NCI-H748 (cell line): ENCODE data around the gene UBALD1.
"Not testable (repeated sequence)": the region's sequence is repeated elsewhere in the genome, so short reads cannot be mapped to it uniquely, and the experiment has no call there.

ENCODE experiments used
- DNase-seq: peaks from one replicate; lab custom pipeline; 2025; ENCODE audit not compliant: unreplicated experiment; lab: John Stamatoyannopoulos, UW

Gene UBALD1

DNA sequence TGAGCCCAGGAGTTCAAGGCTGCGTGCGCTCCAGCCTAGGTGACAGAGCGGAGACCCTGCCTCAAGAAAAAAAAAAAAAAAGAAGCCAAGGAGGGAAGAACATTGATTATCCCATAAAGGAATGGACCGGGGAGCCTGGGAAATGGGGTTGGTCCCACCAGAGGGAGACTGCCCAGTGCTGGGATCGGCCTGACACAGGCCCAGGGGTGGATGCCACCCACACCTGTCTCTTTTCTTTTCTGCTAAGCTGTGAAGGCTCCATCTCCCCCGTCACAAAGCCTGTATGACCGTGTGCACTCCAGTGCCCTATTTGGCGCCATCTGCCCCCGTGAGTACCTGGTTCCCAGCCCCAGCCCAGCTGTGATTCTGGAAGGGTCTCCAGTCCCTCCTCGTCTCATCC is 15.7 kb downstream of the UBALD1 start:
- no peak for DNase-seq

DNA sequence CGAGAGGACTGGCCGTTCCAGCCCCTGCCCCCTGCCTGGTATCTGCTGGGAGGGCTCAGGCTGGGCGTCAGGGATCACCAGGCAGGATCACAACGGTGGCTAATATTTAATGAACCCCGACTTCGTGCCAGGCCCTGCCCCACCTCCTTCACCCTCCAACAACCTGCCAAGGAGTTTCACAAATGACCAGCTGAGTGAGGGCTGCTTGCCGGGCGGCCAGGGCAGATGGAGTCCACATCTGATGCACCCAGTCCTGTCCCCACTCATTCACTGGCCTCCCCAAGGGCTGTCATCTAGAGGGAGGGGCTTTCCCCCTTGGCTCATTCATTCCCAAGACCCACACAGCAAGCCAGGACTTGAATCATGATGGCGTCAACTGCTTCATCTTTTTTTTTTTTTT is 17.5 kb downstream of the UBALD1 start:
- no peak for DNase-seq

DNA sequence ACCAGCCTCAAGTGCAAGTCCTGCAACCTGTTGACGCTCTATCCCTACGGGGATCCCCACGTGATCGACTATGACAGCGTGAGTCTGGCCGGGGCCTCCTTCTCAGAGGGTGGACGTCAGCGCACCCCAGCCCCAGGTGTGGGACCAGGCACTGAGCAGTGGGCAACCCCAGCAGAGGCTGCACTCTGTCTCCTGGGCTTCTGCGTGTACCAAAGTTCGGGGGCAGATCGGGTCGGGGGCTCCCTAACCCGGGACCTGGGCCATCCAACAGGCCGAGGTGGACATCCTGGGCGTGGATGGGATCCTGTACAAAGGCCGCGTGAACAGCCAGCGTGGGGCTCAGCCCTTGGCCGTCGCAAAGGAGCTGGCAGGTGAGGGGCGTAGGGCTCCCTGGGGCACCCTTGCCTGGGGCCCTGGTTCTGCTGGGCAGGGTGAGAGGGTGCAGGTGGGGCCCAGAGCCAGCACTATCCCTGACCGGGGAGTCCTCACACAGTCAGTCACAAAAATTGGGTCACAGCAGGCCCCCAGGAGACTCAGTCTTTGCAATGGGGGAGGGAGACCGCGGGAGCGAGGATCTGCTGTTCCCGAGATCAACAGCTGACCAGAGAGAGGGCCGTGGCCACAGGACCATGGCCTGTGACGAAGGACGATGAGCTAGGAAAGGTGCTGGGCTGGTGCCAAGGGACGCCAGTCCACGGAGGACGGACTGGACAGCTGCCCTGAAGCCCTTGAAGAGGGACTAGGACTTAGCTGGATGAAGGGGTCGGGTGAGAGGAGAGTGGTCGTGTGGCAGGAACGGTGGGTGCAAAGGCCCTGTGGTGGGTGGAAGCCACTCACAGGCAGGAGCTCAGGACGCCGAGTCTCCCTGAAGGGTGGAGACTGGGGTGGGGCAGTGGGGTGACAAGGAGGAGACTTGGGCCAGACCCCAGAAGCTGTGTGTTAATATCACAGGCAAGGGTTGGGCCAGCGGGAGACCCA is 20.0 kb downstream of the UBALD1 start:
- DNase-seq = no peak

DNA sequence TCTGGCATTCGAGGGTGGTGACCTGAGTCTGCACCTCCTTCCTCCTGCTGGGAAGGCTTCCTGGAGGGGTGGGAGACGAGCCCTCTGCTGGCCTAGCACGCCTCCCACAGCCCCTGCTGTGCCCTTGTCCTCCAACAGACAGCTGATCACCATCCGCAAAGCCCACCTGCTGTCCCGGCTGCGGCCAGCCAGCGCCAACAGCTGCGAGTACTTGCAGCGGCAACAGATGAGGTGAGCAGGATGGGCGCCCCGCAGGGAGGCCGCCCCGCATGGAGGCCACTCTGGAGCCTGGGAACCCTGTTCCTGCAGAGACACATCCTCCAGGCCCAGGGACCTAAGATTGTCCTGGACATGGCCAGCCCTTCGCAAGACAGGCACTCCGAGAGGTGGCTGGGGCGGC is 21.6 kb downstream of the UBALD1 start:
- no peak for DNase-seq

DNA sequence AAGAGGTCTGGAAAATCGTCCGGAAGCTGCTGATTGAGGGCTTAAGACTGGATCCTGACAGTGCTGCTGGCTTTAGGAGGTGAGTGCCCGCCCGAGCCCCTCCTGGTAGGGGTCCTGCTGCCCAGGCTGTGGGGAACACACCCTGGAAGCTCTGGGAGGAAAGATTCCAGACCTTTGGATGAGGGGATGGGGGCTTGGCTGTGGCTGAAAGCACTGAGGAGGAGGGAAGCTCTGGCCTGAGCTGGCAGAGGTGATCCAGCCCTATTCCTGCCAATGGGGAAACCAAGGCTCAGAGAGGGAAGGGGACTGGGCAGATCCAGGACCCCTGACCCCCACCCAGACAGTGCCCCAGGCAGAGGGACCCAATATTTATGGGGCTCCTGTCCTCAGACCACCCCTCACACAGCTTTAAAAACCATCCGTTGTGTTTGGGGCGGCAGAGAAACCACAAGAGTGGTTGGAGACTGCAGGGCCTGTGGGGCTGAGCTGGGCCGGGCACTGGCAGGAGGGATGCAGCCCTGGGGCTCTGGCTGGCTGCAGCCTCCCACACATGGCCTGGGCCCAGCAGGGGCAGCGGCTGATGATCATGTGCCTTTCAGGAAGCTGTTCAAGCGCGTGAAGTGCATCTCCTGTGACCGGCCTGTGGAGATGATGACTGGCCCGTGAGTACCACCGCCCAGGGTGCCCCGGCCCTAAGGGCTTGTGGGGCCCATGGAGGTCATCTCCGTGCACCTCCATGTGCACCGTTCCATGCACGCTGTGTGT is 22.8 kb downstream of the UBALD1 start:
- no peak for DNase-seq

DNA sequence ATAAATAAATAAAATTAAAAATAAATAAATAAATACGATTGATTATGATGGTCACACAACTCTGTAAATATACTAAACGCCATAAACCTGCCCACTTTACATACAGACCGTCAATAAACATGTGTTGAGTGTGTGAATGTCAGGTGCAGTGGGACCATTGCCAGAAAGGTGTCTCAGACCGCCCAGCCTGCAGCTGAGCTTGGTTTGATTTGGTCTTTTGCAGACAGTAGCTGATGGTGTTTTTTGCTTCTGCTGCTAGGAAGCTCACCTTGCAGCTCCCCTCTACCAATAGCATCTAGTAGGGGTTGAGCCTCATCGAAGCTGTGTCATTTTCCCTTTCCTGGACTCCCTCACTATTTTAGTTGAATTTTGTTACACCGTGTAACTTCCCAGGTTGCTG is 23.5 kb downstream of the UBALD1 start:
- DNase-seq = no peak

DNA sequence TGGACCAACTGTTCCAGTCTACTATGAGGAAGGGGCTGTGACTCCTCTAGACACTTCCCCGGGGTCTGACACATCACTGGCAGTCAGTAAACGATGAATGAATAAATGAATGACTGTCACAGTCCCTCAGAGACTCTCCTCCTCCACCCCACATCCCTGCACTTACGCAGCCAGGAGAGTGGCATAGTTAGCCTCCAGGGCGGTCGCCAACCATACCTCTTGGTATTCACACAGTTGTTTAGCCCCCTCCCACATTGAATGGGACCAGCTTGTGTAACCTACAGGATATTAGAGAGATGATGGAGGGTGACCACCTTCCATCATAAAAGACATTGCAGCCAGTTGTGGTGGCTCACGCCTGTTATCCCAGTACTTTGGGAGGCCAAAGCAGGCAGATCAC is 25.7 kb downstream of the UBALD1 start:
- DNase-seq = no peak

DNA sequence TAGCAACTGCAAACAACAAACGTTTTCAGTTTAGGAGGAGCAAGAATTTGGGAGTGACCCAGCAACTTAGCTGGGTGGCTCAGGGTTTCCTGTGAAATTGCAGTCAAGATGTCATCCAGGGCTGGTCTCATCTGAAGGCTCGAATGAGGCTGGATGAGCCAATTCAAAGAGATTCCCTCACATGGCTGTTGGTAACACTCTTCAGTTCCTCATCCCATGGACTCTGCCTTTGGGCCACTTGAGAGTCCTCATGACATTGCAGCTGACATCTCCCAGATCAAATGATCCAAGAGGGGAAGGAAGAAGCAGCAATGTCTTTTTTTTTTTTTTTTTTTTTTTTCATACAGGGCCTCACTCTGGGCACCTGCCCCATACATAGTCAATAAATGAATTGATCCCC is 26.3 kb downstream of the UBALD1 start:
- DNase-seq = no peak

DNA sequence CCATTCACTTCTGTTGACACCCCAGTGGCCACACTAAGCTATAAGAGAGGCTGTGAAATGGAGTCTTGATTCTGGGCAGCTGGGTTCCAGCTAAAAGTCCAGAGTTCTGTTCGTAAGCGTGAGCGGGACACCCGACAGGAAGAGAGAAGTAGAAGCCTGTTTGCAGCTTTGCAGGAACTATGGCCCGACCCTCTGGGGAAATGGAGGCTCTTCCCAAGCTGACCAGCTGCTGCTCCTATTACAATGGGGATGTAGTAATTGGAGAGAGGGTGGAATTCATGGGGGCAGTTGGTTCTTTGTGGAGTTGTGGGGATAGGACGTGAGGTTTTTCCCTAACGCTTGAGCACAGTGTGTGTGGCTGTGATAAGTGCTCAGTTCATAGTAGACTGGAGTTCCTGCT is 28.4 kb downstream of the UBALD1 start:
- no peak for DNase-seq

DNA sequence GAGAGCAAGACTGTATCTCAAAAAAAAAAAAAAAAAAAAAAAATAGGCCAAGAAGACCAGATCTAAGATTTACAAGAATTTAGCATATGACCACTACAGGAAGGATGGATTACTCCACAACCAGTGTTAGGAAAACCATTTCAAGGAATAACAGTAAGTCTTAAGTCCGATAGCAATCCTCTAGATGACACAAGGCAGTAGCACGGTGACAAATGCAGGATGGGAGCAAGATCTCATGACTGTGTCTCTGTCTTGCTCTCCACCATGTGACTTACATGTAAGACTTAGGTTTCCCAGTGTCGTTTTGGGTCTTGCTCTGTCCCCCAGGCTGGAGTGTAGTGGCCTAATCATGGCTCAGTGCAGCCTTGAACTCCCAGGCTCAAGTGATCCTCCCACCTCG is 30.8 kb downstream of the UBALD1 start:
- no peak for DNase-seq

DNA sequence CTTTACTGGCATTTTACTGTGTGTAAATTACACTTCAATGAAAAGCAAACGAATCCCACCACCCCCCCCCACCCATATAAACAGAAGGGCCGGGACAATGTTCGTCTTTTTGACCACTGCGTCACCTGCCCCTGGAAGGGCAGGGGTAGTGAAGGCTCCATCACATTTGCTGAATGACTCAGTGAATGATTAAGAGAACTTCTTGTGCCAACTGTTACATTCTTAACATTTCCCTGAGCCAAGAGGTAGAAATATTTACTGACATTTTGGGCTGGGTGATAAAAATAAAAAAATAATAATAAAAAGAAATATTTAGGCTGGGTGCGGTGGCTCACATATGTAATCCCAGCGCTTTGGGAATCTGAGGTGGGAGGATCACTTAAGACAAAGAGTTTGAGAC is 34.4 kb downstream of the UBALD1 start:
- no peak for DNase-seq

DNA sequence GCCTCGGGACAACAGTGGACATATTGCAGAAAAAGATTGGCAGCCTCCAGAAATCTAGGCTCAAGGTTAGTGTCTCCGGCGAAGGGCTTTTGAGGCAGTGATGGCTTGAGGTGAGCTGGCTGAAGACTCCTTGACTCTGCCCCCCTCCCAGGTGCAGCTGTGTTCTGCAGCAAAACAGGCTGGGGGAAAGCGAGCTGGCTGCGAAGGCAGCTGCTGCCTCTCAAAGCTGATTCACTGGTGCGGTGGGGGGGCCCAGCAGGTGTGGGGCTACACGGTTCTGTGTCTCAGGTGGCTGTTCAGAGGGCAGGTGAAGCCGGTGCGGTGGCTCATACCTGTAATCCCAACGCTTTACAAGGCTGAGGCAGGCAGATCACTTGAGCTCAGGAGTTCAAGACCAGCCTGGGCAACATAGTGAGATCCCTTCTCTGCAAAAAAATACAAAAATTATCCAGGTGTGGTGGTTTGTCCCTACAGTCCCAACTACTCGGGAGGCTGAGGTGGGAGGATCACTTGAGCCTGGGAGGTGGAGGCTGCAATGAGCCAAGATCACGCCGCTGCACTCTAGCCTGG is 35.6 kb downstream of the UBALD1 start:
- no peak for DNase-seq

DNA sequence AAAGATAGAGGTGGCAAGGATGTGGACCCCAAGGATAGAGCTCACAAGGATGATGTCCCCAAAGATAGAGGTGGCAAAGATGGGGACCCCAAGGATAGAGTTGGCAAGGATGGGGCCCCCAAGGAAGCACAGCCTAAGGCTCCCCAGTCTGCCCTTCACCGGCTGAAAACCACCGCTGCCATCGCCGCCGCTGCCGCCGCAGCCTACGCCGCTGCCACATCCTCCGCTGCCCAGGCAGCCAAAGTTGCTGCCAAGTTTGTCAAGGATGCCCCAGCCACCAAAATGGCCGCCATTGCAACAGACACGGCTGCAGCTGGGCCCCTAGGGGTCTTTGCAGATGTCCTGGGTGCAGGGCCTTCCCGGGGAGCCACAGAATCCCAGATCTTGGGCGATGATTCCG is 38.7 kb downstream of the UBALD1 start:
- no peak for DNase-seq

DNA sequence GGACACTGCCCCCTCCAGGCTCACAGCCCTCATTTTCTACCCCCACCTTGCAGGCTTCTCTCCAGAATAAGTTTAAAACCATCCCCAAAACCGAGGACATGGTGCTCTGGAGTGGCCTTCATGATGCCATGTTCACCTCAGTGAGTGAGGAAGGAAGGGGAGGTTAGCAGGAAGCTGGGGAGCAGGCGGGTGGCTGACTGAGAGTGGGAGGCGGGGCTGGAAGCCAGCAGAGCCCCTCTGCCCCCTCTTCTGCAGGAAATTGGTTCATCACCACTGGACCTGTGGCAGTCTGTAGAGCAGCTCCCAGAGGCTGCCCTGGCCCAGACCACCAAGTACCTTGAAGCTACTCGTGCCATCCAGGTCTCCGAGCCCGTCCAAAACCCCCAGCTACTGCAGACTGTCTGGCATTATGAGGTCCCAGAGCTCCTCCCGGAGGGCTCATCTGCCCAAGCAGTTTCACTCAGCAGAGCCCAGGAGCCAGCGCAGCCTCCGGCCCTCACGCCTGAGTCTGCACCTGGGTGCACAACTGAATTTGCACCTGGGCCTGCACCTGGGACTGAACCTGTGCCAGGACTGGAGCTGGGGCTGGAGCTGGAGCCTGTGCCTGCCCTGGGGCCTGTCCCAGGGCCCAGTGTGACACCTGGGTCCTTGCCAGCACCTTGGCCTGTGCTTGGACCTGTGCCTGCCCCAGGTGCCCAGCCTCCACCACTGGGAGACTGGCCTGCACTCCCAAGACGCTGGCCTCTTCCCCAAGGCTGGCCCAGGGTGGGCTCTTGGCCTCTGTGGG is 39.6 kb downstream of the UBALD1 start:
- no peak for DNase-seq

DNA sequence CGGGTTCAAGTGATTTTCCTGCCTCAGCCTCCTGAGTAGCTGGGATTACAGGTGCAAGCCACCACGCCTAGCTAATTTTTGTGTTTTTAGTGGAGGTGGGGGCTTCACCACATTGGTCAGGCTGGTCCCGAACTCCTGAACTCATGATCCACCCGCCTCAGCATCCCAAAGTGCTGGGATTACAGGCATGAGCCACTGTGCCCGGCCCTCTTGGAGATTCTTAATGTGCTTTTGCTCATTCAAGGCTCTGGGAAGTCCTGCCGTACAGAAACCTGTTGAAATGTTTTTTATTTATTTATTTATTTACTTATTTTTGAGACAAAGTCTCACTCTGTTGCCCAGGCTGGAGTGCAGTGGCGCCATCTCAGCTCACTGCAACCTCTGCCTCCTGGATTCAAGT is 40.8 kb downstream of the UBALD1 start:
- not testable (repeated sequence) for DNase-seq

DNA sequence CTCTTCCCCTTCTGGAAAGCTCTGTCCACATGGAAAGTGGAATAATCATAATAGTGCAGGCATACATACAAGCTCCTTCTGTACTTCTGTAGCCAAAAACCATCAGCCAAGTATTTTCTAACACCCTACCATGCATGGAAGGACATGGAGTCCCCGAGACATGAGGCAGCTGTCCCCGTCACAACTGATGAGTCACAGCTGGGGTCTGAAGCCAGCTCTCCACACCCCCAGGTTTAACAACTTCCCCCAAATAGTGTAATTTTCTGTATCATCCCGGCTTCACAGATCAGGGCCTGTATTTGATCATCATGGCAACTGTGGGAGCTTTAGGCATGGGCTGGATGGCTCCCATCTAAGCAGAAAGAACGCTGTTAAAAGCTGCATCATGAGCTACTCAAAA is 42.0 kb downstream of the UBALD1 start:
- DNase-seq = no peak

DNA sequence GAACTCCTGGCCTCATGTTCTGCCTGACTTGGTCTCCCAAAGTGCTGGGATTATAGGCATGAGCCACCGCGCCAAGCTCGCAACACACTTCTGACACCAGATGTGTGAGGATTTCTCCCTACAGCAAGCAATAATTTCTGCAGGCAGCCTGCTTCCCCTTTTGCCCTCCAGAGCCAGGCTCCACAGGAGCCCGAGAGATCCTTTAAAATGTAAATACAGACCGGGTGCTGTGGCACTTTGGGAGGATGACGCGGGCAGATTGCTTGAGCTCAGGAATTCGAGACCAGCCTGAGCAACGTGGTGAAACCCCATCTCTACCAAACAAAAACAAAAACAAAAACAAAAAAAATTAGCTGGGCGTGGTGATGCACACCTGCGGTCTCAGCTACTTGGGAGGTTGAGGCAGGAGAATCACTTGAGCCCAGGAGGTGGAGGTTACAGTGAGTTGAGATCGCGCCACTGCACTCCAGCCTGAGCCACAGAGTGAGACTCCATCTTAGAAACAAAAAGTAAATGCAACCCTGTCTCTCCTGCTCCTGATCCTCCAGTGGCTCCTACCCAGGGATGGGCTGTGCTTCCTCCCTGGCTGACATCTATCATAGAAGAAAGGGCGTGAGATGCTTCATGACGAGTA is 43.9 kb downstream of the UBALD1 start:
- no peak for DNase-seq

DNA sequence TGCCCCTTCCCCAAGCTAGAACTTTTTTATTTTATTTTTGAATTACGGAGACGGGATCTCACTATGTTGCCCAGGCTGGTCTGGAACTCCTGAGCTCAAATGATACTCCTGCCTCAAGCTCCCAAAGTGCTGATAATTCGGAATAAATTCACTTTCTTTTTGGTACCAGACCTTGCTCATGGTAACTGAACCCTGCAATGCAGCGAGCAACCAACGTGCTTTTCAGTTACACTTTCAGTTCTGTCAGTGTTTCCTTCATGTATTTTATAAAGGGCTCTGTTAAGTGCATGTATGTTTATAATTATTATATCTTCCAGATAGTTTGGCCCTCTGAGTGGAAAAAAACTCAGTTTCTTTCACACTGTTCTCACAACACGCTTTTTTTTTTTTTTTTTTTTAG is 44.6 kb downstream of the UBALD1 start:
- no peak for DNase-seq

DNA sequence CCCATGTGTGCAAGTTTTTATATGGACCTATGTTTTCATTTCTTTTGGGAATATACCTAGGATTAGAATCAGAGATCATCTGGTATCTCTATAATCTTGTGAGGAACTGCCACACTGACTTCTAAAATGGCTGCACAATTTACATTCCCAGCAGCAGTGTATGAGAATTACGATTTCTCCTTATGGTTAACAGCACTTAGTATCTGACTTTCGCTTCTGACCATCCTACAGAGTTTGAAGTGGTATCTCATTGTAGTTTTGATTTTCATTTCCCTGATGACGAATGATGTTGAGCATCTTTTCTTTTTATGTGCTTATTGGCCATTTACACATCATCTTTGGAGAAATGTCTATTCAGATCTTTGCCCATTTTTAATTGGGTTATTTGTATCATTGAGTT is 48.5 kb downstream of the UBALD1 start:
- DNase-seq = no peak

DNA sequence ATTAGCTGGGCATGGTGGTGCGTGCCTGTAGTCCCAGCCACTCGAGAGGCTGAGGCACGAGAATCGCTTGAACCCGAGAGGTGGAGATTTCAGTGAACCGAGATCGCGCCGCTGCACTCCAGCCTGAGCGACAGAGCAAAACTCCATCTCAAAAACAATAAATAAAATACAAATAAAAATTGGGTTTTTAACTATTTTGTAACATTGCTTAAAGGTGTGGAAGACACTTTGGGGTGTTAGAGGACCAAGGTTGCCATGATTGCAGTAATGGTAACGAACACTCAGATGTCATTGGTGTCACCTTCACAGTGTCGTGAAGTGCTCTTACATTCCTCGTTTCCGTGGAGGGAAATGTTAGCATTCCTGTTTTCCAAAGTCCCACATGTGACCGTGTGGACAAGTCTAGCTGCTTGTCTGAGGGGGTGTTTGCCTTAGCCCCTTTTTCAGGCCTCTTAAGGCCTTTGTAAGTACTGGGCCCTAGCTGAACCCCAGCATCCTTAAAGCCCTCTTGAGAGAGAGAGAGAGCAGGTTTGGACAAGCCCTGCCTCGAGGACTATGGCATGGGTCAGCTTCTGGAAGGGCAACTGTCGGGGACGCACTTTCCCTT is 49.9 kb downstream of the UBALD1 start:
- no peak for DNase-seq
